PC-3 (cell line): ENCODE measurements around the gene AFF1. TPM values are rescaled to one million over a fixed set of nuclear protein-coding genes. Genes with fewer than 3 reads are reported as not detected.

Experiments used
- ATAC-seq: fragments of 200-7000 bp; cut with Tn5 transposase; 2 replicates; pipeline ENCODE4 v1.9.1; 2020; ENCODE audit warnings: mild to moderate bottlenecking, moderate library complexity
- BruUV-seq: library from RNA; stranded (reverse); fragments of 400-500 nt; replicated peaks from 2 replicates; lab custom pipeline; 2021; lab: Mats Ljungman, UMichigan
- CTCF ChIA-PET: fragments of 300-600 bp; sonication (Branson Sonifier 250); formaldehyde crosslinking; loops from one replicate; lab custom pipeline; 2022; ENCODE audit warnings: antibody characterized with exemption; lab: Charles Lee
- POLR2A ChIA-PET: fragments of 300-600 bp; sonication (Branson Sonifier 250); formaldehyde crosslinking; loops from one replicate; lab custom pipeline; 2022; ENCODE audit warnings: antibody characterized with exemption; ENCODE audit not compliant: unreplicated experiment; lab: Charles Lee
- DNase-seq: peaks from one replicate; pipeline ENCODE4 v3.0.0-alpha.2; 2015
- H2AFZ ChIP-seq: fragments of 300-600 bp; sonication (generic); 2 replicates; pipeline ENCODE4 v1.6.0; 2016; ENCODE audit warnings: antibody characterized with exemption, low read length
- H3F3A ChIP-seq: fragments of 300-600 bp; sonication (generic); one replicate; pipeline ENCODE4 v1.6.0; 2017; ENCODE audit warnings: antibody characterized with exemption, low read length, control low read depth, mild to moderate bottlenecking; ENCODE audit not compliant: unreplicated experiment
- H3K27ac ChIP-seq: fragments of 300-600 bp; sonication (generic); 2 replicates; pipeline ENCODE4 v1.5.1; 2016; ENCODE audit warnings: mild to moderate bottlenecking, low read length
- H3K27me3 ChIP-seq: fragments of 300-600 bp; sonication (generic); 2 replicates; pipeline ENCODE4 v1.6.1; 2016; ENCODE audit warnings: low read length, mixed read lengths
- H3K36me3 ChIP-seq: fragments of 300-600 bp; sonication (generic); 2 replicates; pipeline ENCODE4 v1.6.1; 2016; ENCODE audit warnings: low read depth, mixed run types, low read length, mixed read lengths
- H3K4me1 ChIP-seq: fragments of 300-600 bp; sonication (generic); 2 replicates; pipeline ENCODE4 v1.5.1; 2016; ENCODE audit warnings: low read length; ENCODE audit not compliant: insufficient read depth
- H3K4me2 ChIP-seq: fragments of 300-600 bp; sonication (generic); 2 replicates; pipeline ENCODE4 v1.6.0; 2016; ENCODE audit warnings: low read length
- H3K4me3 ChIP-seq: fragments of 300-600 bp; sonication (generic); 2 replicates; pipeline ENCODE4 v1.5.1; 2016; ENCODE audit warnings: mild to moderate bottlenecking, low read length, mixed read lengths
- H3K79me2 ChIP-seq: fragments of 300-600 bp; sonication (generic); 2 replicates; pipeline ENCODE4 v1.6.1; 2017; ENCODE audit warnings: low read length, mixed read lengths
- H3K9ac ChIP-seq: fragments of 300-600 bp; sonication (generic); 2 replicates; pipeline ENCODE4 v1.6.0; 2016; ENCODE audit warnings: mild to moderate bottlenecking, low read length
- H3K9me2 ChIP-seq: fragments of 300-600 bp; sonication (generic); replicated peaks from 2 replicates; pipeline ENCODE4 v1.6.1; 2016; ENCODE audit warnings: mixed run types, low read length, mixed read lengths
- H3K9me3 ChIP-seq: fragments of 300-600 bp; sonication (generic); 2 replicates; pipeline ENCODE4 v1.6.1; 2016; ENCODE audit warnings: low read length, mixed read lengths
- H4K20me1 ChIP-seq: fragments of 300-600 bp; sonication (generic); 2 replicates; pipeline ENCODE4 v1.6.1; 2016; ENCODE audit warnings: low read length, mixed read lengths
- CTCF ChIP-seq: fragments of 300-600 bp; sonication (generic); conservative IDR thresholded peaks from 2 replicates; pipeline ENCODE4 v1.5.1; 2017; ENCODE audit warnings: antibody characterized with exemption, low read depth, mild to moderate bottlenecking, low read length
- EZH2 ChIP-seq: fragments of 300-600 bp; sonication (generic); IDR thresholded peaks from one replicate; pipeline ENCODE4 v1.6.1; 2017; ENCODE audit warnings: antibody characterized with exemption, mild to moderate bottlenecking, low read length; ENCODE audit not compliant: unreplicated experiment
- EZH2phosphoT487 ChIP-seq: fragments of 300-600 bp; sonication (generic); IDR thresholded peaks from 2 replicates; pipeline ENCODE4 v1.6.1; 2018; ENCODE audit warnings: mild to moderate bottlenecking, antibody characterized with exemption, low read length, borderline replicate concordance
- intact Hi-C: fragments of 100-400 bp; cut with micrococcal nuclease; formaldehyde crosslinking; loops from 2 replicates; pipeline ENCODE4 v1.9.0; 2023
- total RNA-seq: library from RNA; depleted of rRNA; stranded (reverse); fragments of >200 nt; gene quantifications from 2 replicates; pipeline ENCODE4 v1.2.3, GENCODE V29; 2014

AFF1 gene
- total RNA-seq, 1 experiment from 2014 or later: 8.1 TPM

GRCh38 chr4:87032884-87033533 lies 98.2 kb downstream of the AFF1 start:
- H3K4me1 ChIP-seq: no peaks in the 10 kb centered on the region
- H3K27me3 ChIP-seq: no peaks in the 10 kb centered on the region
- H3K9me2 ChIP-seq: no peaks in the 10 kb centered on the region
- ChIA-PET POLR2A (no interaction called here), CTCF (no interaction called here)
- no peaks in the 10 kb centered on the region for H4K20me1 ChIP-seq
- H3K4me2 ChIP-seq: no peak overlapping the region
- H3K4me3 ChIP-seq: no peak overlapping the region
- TF ChIP-seq EZH2phosphoT487 (no peak), EZH2 (no peak), CTCF (no peak)
- no peaks in the 10 kb centered on the region for H3F3A ChIP-seq
- H3K9me3 ChIP-seq: no peaks in the 10 kb centered on the region
- peaks cover 45% of the 10 kb centered on the region for H3K79me2 ChIP-seq
- no peak overlapping the region for H3K9ac ChIP-seq
- BruUV-seq: no TSS peak
- ATAC-seq (no peak), DNase-seq (peak; percentile 10)
- H2AFZ ChIP-seq: no peak overlapping the region
- H3K27ac ChIP-seq: no peak overlapping the region
- no peaks in the 10 kb centered on the region for H3K36me3 ChIP-seq
- intact Hi-C loops: no loop called here

GRCh38 chr4:87033902-87034301 lies 99.1 kb downstream of the AFF1 start:
- Histone ChIP-seq H3K27ac (no peak overlapping the region), H3F3A (no peaks in the 10 kb centered on the region), H3K9me3 (no peaks in the 10 kb centered on the region), H3K36me3 (no peaks in the 10 kb centered on the region), H3K4me3 (no peak overlapping the region), H4K20me1 (no peaks in the 10 kb centered on the region), H3K4me2 (no peak overlapping the region), H2AFZ (no peak overlapping the region), H3K9ac (no peak overlapping the region), H3K79me2 (peaks cover 54% of the 10 kb centered on the region), H3K4me1 (no peaks in the 10 kb centered on the region), H3K27me3 (no peaks in the 10 kb centered on the region), H3K9me2 (no peaks in the 10 kb centered on the region)
- DNase-seq: no peak
- ChIA-PET CTCF (no interaction called here), POLR2A (no interaction called here)
- no peak for TF ChIP-seq EZH2
- no peak for TF ChIP-seq EZH2phosphoT487
- no peak for TF ChIP-seq CTCF
- ATAC-seq: no peak
- intact Hi-C loops: no loop called here
- BruUV-seq: no TSS peak

- Histone ChIP-seq H4K20me1 (no peaks in the 10 kb centered on the region), H3K79me2 (peaks cover 60% of the 10 kb centered on the region), H3K36me3 (no peaks in the 10 kb centered on the region), H2AFZ (no peak overlapping the region), H3K9me2 (no peaks in the 10 kb centered on the region), H3F3A (no peaks in the 10 kb centered on the region), H3K9ac (no peak overlapping the region), H3K4me1 (no peaks in the 10 kb centered on the region), H3K9me3 (no peaks in the 10 kb centered on the region), H3K4me3 (no peak overlapping the region), H3K27me3 (no peaks in the 10 kb centered on the region), H3K4me2 (no peak overlapping the region), H3K27ac (no peak overlapping the region)
- no TSS peak for BruUV-seq
- ATAC-seq: no peak
- POLR2A ChIA-PET: no interaction called here
- no peak for DNase-seq
- intact Hi-C loops: no loop called here
- no peak for TF ChIP-seq EZH2phosphoT487
- TF ChIP-seq CTCF: no peak
- TF ChIP-seq EZH2: no peak
- CTCF ChIA-PET: no interaction called here
These were observed 99.7 kb downstream of the AFF1 start for GRCh38 chr4:87034527-87034926.
